Measurements from ENCODE around the gene ATMIN.

ATMIN gene

DNA sequence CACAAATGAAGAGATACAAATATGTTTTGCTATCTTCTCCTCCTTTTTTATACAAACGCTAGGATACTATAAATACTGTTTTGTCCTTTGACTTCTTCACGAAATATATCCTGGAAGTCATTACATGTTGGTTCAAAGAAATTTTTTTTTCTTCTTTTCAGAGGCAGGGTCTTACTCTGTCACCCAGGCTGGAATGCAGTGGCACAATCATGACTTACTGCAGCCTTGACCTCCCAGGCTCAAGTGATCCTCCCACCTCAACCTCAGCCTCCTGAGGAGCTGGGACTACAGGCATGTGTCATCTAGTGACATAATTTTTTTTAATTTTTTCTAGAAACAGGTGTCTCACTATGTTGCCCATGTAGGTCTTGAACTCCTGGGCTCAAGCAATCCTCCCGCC is 45.1 kb upstream of the ATMIN start:
- TF ChIP-seq EZH2phosphoT487 (IDR thresholded peaks at IDR 0.05; ENCODE audit: low read depth) = no peak
- TF ChIP-seq, protein P1, sequence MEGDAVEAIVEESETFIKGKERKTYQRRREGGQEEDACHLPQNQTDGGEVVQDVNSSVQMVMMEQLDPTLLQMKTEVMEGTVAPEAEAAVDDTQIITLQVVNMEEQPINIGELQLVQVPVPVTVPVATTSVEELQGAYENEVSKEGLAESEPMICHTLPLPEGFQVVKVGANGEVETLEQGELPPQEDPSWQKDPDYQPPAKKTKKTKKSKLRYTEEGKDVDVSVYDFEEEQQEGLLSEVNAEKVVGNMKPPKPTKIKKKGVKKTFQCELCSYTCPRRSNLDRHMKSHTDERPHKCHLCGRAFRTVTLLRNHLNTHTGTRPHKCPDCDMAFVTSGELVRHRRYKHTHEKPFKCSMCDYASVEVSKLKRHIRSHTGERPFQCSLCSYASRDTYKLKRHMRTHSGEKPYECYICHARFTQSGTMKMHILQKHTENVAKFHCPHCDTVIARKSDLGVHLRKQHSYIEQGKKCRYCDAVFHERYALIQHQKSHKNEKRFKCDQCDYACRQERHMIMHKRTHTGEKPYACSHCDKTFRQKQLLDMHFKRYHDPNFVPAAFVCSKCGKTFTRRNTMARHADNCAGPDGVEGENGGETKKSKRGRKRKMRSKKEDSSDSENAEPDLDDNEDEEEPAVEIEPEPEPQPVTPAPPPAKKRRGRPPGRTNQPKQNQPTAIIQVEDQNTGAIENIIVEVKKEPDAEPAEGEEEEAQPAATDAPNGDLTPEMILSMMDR (IDR thresholded peaks at IDR 0.05; ENCODE audit: low read depth, low read length) = no peak
- peaks cover 15% of the 10 kb centered on the region; the same call in 1 of the 2 replicates for H4K20me1 ChIP-seq (ENCODE audit: insufficient read depth, low read length)

DNA sequence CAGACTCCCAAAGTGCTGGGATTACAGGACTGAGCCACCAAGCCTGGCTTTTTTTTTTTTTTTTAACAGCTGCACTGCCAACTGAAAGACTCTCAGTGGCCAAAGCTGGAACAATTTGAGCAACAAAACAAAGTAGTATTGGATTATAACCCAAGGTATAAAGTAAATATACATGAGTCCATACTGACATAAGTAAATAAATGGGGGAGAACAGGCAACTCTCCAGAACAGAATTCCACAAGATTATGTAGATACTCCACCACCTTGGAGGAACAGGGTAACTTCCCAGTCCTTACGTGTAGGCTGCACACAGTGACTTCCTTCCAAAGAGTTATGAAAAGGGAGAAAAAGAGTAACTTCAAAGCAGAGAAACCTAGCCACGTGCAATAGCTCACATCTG is 44.7 kb upstream of the ATMIN start:
- Histone ChIP-seq H3K9ac (ENCODE audit: low read length) (no peak overlapping the region), H3K4me2 (ENCODE audit: low read length) (no peak overlapping the region), H3K4me3 (ENCODE audit: low read length) (no peak overlapping the region), H4K20me1 (ENCODE audit: insufficient read depth, low read length) (peaks cover 15% of the 10 kb centered on the region; the same call in 1 of the 2 replicates), H3K36me3 (replicated peaks; ENCODE audit: low read depth, low read length) (peaks cover 9% of the 10 kb centered on the region), H3K27me3 (ENCODE audit: low read depth, low read length) (no peaks in the 10 kb centered on the region), H3K4me1 (ENCODE audit: low read length) (no peaks in the 10 kb centered on the region), H3K27ac (ENCODE audit: low read length) (no peak overlapping the region), H3K79me2 (ENCODE audit: low read length) (peaks cover 43% of the 10 kb centered on the region), H3K9me3 (ENCODE audit: insufficient read depth, low read length) (no peaks in the 10 kb centered on the region), H2AFZ (ENCODE audit: low read depth, low read length) (no peak overlapping the region)
- TF ChIP-seq EZH2phosphoT487 (IDR thresholded peaks at IDR 0.05; ENCODE audit: low read depth) = no peak
- TF ChIP-seq, protein P1 (IDR thresholded peaks at IDR 0.05; ENCODE audit: low read depth, low read length) = no peak

More for the DNA sequence above, 45.1 kb upstream of the ATMIN start:
- Histone ChIP-seq H3K36me3 (replicated peaks; ENCODE audit: low read depth, low read length) (peaks cover 9% of the 10 kb centered on the region), H2AFZ (ENCODE audit: low read depth, low read length) (no peak overlapping the region), H3K9ac (ENCODE audit: low read length) (no peak overlapping the region), H3K4me2 (ENCODE audit: low read length) (no peak overlapping the region), H3K9me3 (ENCODE audit: insufficient read depth, low read length) (no peaks in the 10 kb centered on the region), H3K4me1 (ENCODE audit: low read length) (no peaks in the 10 kb centered on the region), H3K27me3 (ENCODE audit: low read depth, low read length) (no peaks in the 10 kb centered on the region), H3K27ac (ENCODE audit: low read length) (no peak overlapping the region), H3K79me2 (ENCODE audit: low read length) (peaks cover 39% of the 10 kb centered on the region), H3K4me3 (ENCODE audit: low read length) (no peak overlapping the region)

DNA sequence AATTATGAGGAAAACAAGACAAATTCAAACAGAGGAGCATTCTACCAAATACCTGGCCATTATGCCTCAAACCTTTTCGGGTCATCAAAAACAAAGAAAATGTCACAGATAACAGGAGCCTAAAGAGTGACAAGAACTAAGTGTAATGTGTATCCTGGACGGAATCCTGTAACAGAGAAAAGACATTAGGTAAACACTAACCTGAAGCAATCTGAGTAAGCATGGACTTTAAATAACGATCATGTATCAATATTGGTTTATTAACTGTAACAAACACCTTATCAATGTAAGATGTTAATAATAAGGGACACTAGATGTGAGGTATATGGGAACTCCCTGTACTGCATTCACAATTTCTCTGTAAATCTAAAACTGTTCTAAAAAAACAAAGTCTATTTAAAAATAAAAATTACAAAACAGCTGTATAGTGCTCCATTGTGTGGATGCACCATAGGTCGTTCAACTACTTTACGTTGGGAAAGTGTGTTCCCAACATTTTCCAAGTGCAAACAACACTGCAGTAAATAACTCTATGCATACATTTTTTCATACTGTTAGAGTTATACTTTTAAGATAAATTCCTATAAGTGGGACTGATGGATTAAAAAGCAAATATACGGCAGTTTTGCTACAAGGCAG is 43.7 kb upstream of the ATMIN start:
- Histone ChIP-seq H3K4me2 (ENCODE audit: low read length) (no peak overlapping the region), H2AFZ (ENCODE audit: low read depth, low read length) (no peak overlapping the region), H3K9me3 (ENCODE audit: insufficient read depth, low read length) (no peaks in the 10 kb centered on the region), H3K27ac (ENCODE audit: low read length) (no peak overlapping the region), H3K27me3 (ENCODE audit: low read depth, low read length) (no peaks in the 10 kb centered on the region), H3K4me3 (ENCODE audit: low read length) (no peak overlapping the region), H4K20me1 (ENCODE audit: insufficient read depth, low read length) (peaks cover 10% of the 10 kb centered on the region; the same call in 1 of the 2 replicates), H3K79me2 (ENCODE audit: low read length) (peaks cover 50% of the 10 kb centered on the region), H3K36me3 (replicated peaks; ENCODE audit: low read depth, low read length) (peaks cover 9% of the 10 kb centered on the region), H3K4me1 (ENCODE audit: low read length) (peaks cover 4% of the 10 kb centered on the region), H3K9ac (ENCODE audit: low read length) (no peak overlapping the region)
- TF ChIP-seq, protein P1 (IDR thresholded peaks at IDR 0.05; ENCODE audit: low read depth, low read length) = no peak
- no peak for TF ChIP-seq EZH2phosphoT487 (IDR thresholded peaks at IDR 0.05; ENCODE audit: low read depth)

DNA sequence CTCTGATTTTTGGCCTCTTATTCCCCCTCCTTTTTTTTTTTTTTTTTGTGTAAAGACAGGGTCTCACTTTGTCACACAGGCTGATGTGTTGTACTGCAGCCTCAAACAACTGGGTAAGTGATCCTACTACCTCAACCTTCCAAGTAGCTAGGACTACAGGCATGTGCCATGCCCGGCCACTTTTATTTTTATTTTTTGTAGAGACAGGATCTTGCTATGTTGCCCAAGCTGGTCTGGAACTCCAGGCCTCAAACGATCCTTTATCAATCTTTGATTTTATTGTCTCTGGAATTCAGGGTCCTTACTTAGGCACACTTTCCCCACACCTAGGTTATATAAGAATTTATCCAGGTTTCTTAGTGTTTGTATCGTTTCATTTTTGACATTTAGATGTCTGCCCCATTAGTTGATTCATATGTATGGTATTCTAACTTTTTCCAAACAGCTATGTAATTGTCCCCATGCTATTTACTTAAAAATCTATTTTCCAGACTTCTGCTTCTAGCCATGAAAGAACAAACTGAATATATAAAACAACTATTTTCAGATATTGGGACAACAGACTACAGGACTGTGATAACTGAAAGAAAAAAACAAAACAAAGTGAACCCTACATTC is 42.9 kb upstream of the ATMIN start:
- TF ChIP-seq EZH2phosphoT487 (IDR thresholded peaks at IDR 0.05; ENCODE audit: low read depth) = no peak
- TF ChIP-seq, protein P1 (IDR thresholded peaks at IDR 0.05; ENCODE audit: low read depth, low read length) = no peak
- H3K9me3 ChIP-seq (ENCODE audit: insufficient read depth, low read length) = no peaks in the 10 kb centered on the region
- H3K27me3 ChIP-seq (ENCODE audit: low read depth, low read length) = no peaks in the 10 kb centered on the region
- H3K9ac ChIP-seq (ENCODE audit: low read length) = no peak overlapping the region
- H3K4me2 ChIP-seq (ENCODE audit: low read length) = no peak overlapping the region
- H4K20me1 ChIP-seq (ENCODE audit: insufficient read depth, low read length) = peaks cover 10% of the 10 kb centered on the region; the same call in 1 of the 2 replicates
- H2AFZ ChIP-seq (ENCODE audit: low read depth, low read length) = no peak overlapping the region
- no peak overlapping the region for H3K4me3 ChIP-seq (ENCODE audit: low read length)
- H3K79me2 ChIP-seq (ENCODE audit: low read length) = peaks cover 58% of the 10 kb centered on the region
- no peak overlapping the region for H3K27ac ChIP-seq (ENCODE audit: low read length)
- peaks cover 9% of the 10 kb centered on the region for H3K36me3 ChIP-seq (replicated peaks; ENCODE audit: low read depth, low read length)
- peaks cover 13% of the 10 kb centered on the region for H3K4me1 ChIP-seq (ENCODE audit: low read length)

Measured in OCI-LY3 (cell line).